Measurements from ENCODE around the gene CHKA. TPM values are rescaled to one million over a fixed set of nuclear protein-coding genes. Genes with fewer than 3 reads are reported as not detected.
A peak's percentile ranks its signal among the peaks of the same experiment; 100 is the strongest.

The CHKA gene
- total and polyA plus RNA-seq, 4 donors = 17.6 to 73.4 (median 49.0) TPM

DNA sequence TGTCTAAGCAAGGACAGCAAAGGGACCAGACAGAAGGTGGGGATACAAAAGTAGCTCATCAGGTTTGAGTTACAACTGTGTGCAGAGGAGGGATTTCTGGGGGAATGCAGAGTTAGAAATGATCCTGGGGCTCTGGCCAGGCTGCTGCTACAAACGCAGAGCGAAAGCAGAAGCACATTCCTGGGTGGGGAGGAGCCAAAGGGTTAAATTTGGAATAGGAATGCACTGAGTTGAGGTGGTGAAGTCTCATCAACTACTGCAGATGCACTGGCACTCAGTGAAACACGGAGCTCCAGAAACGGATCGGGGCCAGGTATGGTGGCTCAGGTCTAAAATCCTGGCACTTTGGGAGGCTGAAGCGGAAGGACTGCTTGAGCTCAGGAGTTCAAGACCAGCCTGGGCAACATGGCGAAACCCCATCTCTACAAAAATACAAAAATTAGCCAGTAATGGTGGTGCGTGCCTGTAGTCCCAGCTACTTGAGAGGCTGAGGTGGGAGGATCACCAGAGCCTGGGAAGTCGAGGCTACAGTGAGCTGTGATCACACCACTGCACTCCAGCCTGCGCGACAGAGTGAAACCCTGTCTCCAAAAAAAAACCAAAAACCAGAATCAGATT lies 3.2 kb downstream of the CHKA start:
- H3K4me3 ChIP-seq = no peak overlapping the region
- H3K27ac ChIP-seq (ENCODE audit: low read depth in 1 of 2, low read length in 1 of 2) = peak overlapping the region in 1 of 2 donors; percentile 49
- H3K9me3 ChIP-seq (ENCODE audit: control insufficient read depth in 4 of 4, insufficient read depth in 3 of 4, low read length in 3 of 4) = no peaks in the 10 kb centered on the region
- H3K27me3 ChIP-seq (ENCODE audit: control insufficient read depth in 3 of 3, insufficient read depth in 3 of 3, low read length in 2 of 3) = no peaks in the 10 kb centered on the region
- 80 to 88% methylated on average over 11 of the region's 11 CpGs for WGBS, 2 donors
- ATAC-seq (ENCODE audit: insufficient read depth, low FRiP score) (no peak), DNase-seq (peak in 2 of 3 donors; percentile 23 to 24)
- H3K36me3 ChIP-seq (ENCODE audit: control insufficient read depth in 4 of 4, insufficient read depth in 4 of 4, low read length in 4 of 4) = peaks cover 0 to 3% (median 0%) of the 10 kb centered on the region in 4 donors
- peaks cover 3 to 46% (median 8%) of the 10 kb centered on the region in 5 donors for H3K4me1 ChIP-seq (ENCODE audit: control insufficient read depth in 5 of 5, insufficient read depth in 5 of 5, low read length in 5 of 5)
- H3K9ac ChIP-seq (ENCODE audit: insufficient read depth in 1 of 2, low read length in 2 of 2) = peak overlapping the region in 1 of 2 donors; percentile 61
- TF ChIP-seq CTCF (IDR thresholded peaks at IDR 0.05; ENCODE audit: control extremely low read depth, extremely low read depth) = no peak

DNA sequence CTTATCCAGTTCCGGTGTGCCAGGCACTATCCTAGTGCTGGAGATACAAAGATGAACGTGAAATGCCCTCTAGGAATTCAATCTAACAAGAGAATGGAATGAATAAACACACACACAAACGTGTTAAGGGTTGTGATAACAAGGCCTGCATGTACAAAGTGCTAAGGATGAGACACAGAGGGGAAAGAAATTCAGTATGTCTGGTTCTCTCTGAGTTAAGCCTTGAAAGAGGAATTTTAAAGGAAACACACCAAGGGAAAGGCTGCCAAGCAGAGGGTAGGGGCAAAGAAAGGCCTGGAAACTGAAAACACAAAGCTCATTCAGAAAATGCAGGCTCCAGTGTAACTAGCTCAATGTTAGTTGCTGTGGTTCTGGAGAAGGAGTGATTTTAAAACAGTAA lies 4.2 kb downstream of the CHKA start:
- Histone ChIP-seq H3K27me3 (ENCODE audit: control insufficient read depth in 3 of 3, insufficient read depth in 3 of 3, low read length in 2 of 3) (no peaks in the 10 kb centered on the region), H3K9ac (ENCODE audit: insufficient read depth in 1 of 2, low read length in 2 of 2) (no peak overlapping the region), H3K9me3 (ENCODE audit: control insufficient read depth in 4 of 4, insufficient read depth in 3 of 4, low read length in 3 of 4) (no peaks in the 10 kb centered on the region), H3K4me3 (no peak overlapping the region), H3K27ac (ENCODE audit: low read depth in 1 of 2, low read length in 1 of 2) (no peak overlapping the region), H3K4me1 (ENCODE audit: control insufficient read depth in 5 of 5, insufficient read depth in 5 of 5, low read length in 5 of 5) (peaks cover 3 to 42% (median 6%) of the 10 kb centered on the region in 5 donors), H3K36me3 (ENCODE audit: control insufficient read depth in 4 of 4, insufficient read depth in 4 of 4, low read length in 4 of 4) (peaks cover 0 to 3% (median 0%) of the 10 kb centered on the region in 4 donors)
- no peak for ATAC-seq (ENCODE audit: insufficient read depth, low FRiP score)
- no peak for TF ChIP-seq CTCF (IDR thresholded peaks at IDR 0.05; ENCODE audit: control extremely low read depth, extremely low read depth)
- peak in 1 of 3 donors; percentile 47 for DNase-seq
- 61 to 76% methylated on average over 3 of the region's 3 CpGs for WGBS, 2 donors

GRCh38 chr11:68116126-68116525 lies 5.1 kb downstream of the CHKA start:
- Histone ChIP-seq H3K9me3 (ENCODE audit: control insufficient read depth in 4 of 4, insufficient read depth in 3 of 4, low read length in 3 of 4) (no peaks in the 10 kb centered on the region), H3K27ac (ENCODE audit: low read depth in 1 of 2, low read length in 1 of 2) (no peak overlapping the region), H3K27me3 (ENCODE audit: control insufficient read depth in 3 of 3, insufficient read depth in 3 of 3, low read length in 2 of 3) (no peaks in the 10 kb centered on the region), H3K36me3 (ENCODE audit: control insufficient read depth in 4 of 4, insufficient read depth in 4 of 4, low read length in 4 of 4) (peaks cover 0 to 3% (median 0%) of the 10 kb centered on the region in 4 donors), H3K9ac (ENCODE audit: insufficient read depth in 1 of 2, low read length in 2 of 2) (no peak overlapping the region), H3K4me1 (ENCODE audit: control insufficient read depth in 5 of 5, insufficient read depth in 5 of 5, low read length in 5 of 5) (peaks cover 3 to 36% (median 6%) of the 10 kb centered on the region in 5 donors), H3K4me3 (no peak overlapping the region)
- DNase-seq (no peak), ATAC-seq (ENCODE audit: insufficient read depth, low FRiP score) (no peak)
- WGBS, 2 donors = 95 to 97% methylated on average over 7 of the region's 7 CpGs
- TF ChIP-seq CTCF (IDR thresholded peaks at IDR 0.05; ENCODE audit: control extremely low read depth, extremely low read depth) = no peak
